HCT116 (cell line): ENCODE results near the gene REXO5.

Experiments
- CTCF ChIP-seq, 3 experiments: fragments of 200-600 bp in 1 of 3; sonication (generic) in 1 of 3; IDR thresholded peaks in 2 of 3; conservative IDR thresholded peaks in 1 of 3; 2 replicates each; pipeline ENCODE4 v1.5.1; 2012 to 2017; ENCODE audit warnings: low read depth in 2 of 3, low read length in 2 of 3, antibody characterized with exemption in 1 of 3, borderline replicate concordance in 1 of 3, control low read depth in 1 of 3, mild to moderate bottlenecking in 1 of 3, mixed read lengths in 1 of 3, mixed run types in 1 of 3, moderate library complexity in 1 of 3; ENCODE audit not compliant: insufficient read depth in 1 of 3
- EGR1 ChIP-seq: IDR thresholded peaks from 2 replicates; pipeline ENCODE4 v1.6.1; 2012; ENCODE audit warnings: low read depth
- JUND ChIP-seq: IDR thresholded peaks from 2 replicates; pipeline ENCODE4 v1.6.1; 2012
- POLR2A ChIP-seq: IDR thresholded peaks from 2 replicates; pipeline ENCODE4 v1.7.0; 2011; ENCODE audit warnings: borderline replicate concordance; ENCODE audit not compliant: insufficient read depth, insufficient read length; ENCODE audit errors: extremely low read depth
- POLR2AphosphoS5 ChIP-seq: IDR thresholded peaks from 2 replicates; pipeline ENCODE4 v1.6.1; 2011; ENCODE audit warnings: mild to moderate bottlenecking, low read depth, low read length, moderate library complexity
- SIN3A ChIP-seq: IDR thresholded peaks from 2 replicates; pipeline ENCODE4 v1.6.1; 2012; ENCODE audit warnings: low read depth
- SP1 ChIP-seq: IDR thresholded peaks from 2 replicates; pipeline ENCODE4 v1.6.1; 2012; ENCODE audit warnings: low read depth
- YY1 ChIP-seq: IDR thresholded peaks from 2 replicates; pipeline ENCODE4 v1.6.1; 2011; ENCODE audit warnings: low read length, low read depth, moderate library complexity, mild to moderate bottlenecking; ENCODE audit not compliant: insufficient replicate concordance; ENCODE audit errors: extremely low read depth

DNA sequence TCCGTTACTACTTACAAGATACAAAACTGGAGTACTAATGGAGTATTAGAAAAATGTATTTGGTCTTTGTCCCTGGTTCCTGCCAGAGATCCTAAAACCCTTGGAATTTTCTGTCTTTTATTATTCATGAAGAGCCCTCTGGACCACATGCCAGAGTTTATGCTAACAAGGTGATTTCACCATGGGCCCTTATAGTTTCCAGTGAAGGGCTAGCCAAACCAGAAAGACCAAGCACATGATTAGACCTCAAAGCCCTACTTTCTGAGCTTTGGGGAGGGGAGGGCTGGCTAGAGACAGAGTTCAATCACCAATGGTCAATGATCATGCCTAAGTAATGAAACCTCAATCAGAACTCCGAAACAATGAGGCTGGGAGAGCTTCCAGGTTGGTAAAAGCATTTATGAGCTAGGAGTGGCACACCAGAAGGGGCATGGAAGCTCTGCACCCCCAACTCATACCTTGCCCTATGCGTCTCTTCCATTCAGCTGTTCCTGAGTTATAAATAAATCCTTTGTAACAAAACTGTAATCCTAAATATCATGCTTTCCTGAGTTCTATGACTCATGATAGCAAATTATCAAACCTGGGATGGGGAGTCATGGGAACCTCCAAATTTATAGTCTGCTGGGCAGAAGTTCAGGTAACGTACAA lies 83.4 kb downstream of the REXO5 start:
- no peak for TF ChIP-seq JUND
- TF ChIP-seq CTCF (IDR thresholded peaks at IDR 0.05 in 2 of 3, conservative IDR thresholded peaks at IDR 0.05 in 1 of 3; ENCODE audit: borderline replicate concordance in 1 of 3, insufficient read depth in 1 of 3, low read depth in 2 of 3, low read length in 2 of 3), result no peak
- TF ChIP-seq POLR2A, result no peak
- TF ChIP-seq POLR2AphosphoS5, result no peak
- no peak for TF ChIP-seq SP1
- no peak for TF ChIP-seq EGR1
- TF ChIP-seq SIN3A, result no peak
- TF ChIP-seq YY1, result no peak
